ENCODE results near the gene ZPR1. TPM values are rescaled to one million over a fixed set of nuclear protein-coding genes. Genes with fewer than 3 reads are reported as not detected.

Gene ZPR1, protein sequence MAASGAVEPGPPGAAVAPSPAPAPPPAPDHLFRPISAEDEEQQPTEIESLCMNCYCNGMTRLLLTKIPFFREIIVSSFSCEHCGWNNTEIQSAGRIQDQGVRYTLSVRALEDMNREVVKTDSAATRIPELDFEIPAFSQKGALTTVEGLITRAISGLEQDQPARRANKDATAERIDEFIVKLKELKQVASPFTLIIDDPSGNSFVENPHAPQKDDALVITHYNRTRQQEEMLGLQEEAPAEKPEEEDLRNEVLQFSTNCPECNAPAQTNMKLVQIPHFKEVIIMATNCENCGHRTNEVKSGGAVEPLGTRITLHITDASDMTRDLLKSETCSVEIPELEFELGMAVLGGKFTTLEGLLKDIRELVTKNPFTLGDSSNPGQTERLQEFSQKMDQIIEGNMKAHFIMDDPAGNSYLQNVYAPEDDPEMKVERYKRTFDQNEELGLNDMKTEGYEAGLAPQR
- total RNA-seq, result 41.0 and 63.4 TPM in 2 replicates

GRCh38 chr11:116787786-116788486 lies at the start of gene ZPR1:
Gene ZPR1 (minus strand): TSS chr11:116788023. CDS start chr11:116787990, 33 bp downstream.

GRCh38 chr11:116829525-116830183 lies 41.8 kb upstream of the ZPR1 start, which contains the start of gene APOC3:
Gene APOC3 (plus strand): TSS chr11:116829907. CDS start chr11:116830583, 676 bp downstream.

DNA sequence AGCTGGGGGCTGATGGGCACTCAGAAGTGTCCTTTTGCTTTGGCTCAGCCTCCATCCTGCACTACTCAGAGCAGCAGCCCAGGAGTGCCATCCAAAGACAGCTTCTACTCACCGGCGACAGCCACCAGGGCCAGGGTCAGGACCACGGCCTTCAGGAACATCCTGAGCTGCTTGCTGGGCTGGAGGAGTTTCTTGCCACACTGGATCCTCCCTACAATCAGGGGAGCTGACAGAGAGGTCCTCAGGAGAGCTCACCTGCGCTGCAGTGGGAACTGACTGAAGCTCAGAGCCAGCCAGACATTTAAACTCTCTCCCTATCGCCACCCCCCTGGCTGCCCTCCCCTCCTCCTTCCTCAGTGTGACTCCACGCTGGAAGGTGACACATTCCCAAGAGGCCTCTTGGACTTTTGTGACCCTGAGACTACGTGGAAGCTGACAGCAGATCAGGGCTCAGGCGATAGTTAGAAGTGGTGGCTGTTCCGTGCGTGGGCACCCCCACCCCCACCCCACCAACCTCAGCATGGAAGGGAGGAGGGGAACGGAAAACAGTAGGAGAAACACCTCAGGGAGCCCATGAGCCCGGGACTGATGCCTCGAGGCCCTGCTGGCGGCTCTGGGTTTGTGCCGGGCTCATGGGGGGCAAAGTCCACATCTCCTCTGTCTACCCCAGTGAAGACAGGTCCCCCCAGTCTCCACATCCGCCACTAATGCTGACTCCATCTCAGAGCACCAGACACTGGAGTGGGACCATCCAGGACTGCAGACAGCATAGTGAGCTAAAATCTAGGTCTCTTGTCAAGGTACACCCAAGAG lies 35.4 kb upstream of the ZPR1 start, which contains the start of gene APOA4:
Gene APOA4, minus strand, starts transcription at position 274 of the 813 bp plus-strand sequence. Its CDS starts 113 bp downstream, at position 161.

DNA sequence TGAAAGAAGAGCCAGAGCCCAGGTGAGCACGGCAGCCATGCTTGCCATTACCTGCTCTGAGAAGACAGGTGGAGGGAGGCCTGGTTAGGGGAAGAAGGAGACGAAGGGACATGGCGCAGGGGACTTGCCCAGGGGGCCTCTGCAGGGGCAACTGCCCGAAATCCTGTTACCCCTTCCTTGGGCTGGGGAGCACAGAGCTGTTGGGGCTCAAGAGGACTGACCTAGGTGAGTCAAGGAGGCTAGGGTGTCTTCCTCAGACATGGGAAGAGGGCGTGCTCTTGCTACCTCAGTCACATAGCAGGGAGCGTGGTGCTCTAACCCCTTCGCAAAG lies 4.0 kb upstream of the ZPR1 start, which contains the start of gene APOA5:
Gene APOA5, minus strand, starts transcription at position 67 of the 331 bp plus-strand sequence. Its CDS starts 19 bp downstream, at position 48.

DNA sequence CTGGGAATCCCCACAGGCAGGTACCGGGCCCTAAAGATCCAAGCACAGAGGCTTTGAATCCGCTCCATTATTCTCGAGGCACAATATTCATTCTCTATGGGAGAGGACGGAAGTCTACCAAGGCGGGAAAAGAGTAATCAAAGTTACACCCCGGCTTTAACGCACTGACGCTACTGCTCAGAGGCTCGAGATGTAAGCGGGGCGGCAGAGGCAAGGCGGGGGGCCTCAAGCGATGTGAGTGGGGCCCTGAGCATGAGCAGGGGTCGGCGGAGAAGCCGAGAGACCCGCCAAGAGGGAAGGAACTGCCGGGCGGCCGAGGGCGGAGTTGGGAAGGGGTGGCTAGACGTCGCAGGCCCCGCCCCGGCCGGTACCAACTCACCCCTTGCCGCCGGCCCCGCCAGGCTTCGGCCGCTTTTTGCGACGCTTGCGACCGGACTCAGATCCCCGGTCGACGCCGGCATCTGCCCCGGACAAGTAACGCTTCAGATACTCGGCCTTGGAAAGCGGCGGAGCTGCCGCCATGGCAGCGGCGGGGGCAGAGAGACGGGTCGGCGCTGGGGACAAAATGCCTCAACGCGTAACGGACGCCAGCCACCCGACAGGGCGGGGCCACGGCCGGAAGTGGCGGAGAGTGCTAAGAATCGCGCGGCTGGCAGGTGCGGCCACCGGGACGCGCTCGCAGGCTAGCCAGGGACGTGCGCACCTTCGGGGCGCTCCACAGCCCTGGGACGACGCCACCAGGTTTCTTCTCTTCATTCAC lies 15.2 kb downstream of the ZPR1 start, which contains the start of gene BUD13:
Gene BUD13, minus strand, starts transcription at position 545 of the 760 bp plus-strand sequence. Its CDS starts 23 bp downstream, at position 522.

Other genes starting within 250 kb of the ZPR1 start
- 10.3 and 12.1 TPM in 2 replicates for gene BUD13, start 15.0 kb downstream of the ZPR1 start, total RNA-seq
- gene APOA5, start 3.9 kb upstream of the ZPR1 start, total RNA-seq, result not detected in 2 replicates
- gene APOA4, start 35.3 kb upstream of the ZPR1 start, total RNA-seq, result not detected in 2 replicates
- gene APOC3, start 41.9 kb upstream of the ZPR1 start, total RNA-seq, result not detected in 2 replicates
- 0.32 and 0.52 TPM in 2 replicates for gene APOA1, start 49.6 kb upstream of the ZPR1 start, total RNA-seq